Measurements from ENCODE around the gene SH3BGRL2. TPM values are rescaled to one million over a fixed set of nuclear protein-coding genes. Genes with fewer than 3 reads are reported as not detected.

SH3BGRL2 gene
- total RNA-seq, 4 donors from 2014 or later: 24.4 to 52.3 (median 33.2) TPM

GRCh38 chr6:79628466-79629288, 2.5 kb upstream of the SH3BGRL2 start:
- H3K4me3 ChIP-seq: no peak overlapping the region

DNA sequence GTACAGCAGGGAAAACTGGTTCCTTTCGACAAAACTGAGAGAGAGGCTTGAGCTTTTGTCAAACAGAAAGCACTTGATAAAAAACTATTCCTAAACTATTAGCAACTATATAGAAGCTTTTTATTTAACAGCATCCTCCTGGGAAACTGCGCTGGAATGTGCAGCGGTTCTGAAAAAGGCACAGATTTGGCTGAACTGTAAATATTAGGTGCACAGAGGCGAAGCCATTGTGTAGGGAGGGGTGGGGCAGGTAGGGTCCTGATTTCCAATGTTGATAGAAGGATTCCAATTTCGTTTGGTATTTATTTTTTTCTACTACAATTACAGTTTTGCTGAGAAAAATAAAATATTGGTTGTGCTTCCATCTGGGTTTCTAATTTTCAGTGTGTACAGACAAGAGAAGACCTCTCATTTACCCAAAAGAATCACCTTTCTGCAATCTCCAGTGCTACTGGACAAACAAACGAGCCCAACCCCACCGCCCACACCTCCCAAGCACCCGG, 698 bp upstream of the SH3BGRL2 start:
- Histone ChIP-seq H3K4me1 (peaks cover 0 to 30% (median 3%) of the 10 kb centered on the region in 3 donors), H3K9me3 (no peaks in the 10 kb centered on the region), H3K4me3 (peak overlapping the region; percentile 66 to 78), H3K36me3 (no peaks in the 10 kb centered on the region), H3K27ac (peak overlapping the region in 2 of 4 donors; percentile 75 to 84), H3K27me3 (no peaks in the 10 kb centered on the region)
- ATAC-seq: no peak
- TF ChIP-seq POLR2AphosphoS5 (IDR thresholded peaks at IDR 0.05) (no peak), POLR2A (IDR thresholded peaks at IDR 0.05) (no peak), CTCF (IDR thresholded peaks at IDR 0.05) (no peak), EP300 (IDR thresholded peaks at IDR 0.05) (no peak)
- 39 to 42% methylated on average over 6 to 8 of the region's 8 CpGs for WGBS, 2 donors (ENCODE audit: low coverage in 1 of 2)

More at GRCh38 chr6:79628466-79629288, 2.5 kb upstream of the SH3BGRL2 start:
- H3K27me3 ChIP-seq: no peaks in the 10 kb centered on the region
- no peak overlapping the region for H3K27ac ChIP-seq
- peaks cover 0 to 18% (median 3%) of the 10 kb centered on the region in 3 donors for H3K4me1 ChIP-seq
- ATAC-seq: no peak
- H3K9me3 ChIP-seq: no peaks in the 10 kb centered on the region
- 92 to 93% methylated on average over 3 to 5 of the region's 5 CpGs for whole genome bisulfite sequencing, 2 donors (ENCODE audit: low coverage in 1 of 2)
- TF ChIP-seq POLR2AphosphoS5 (IDR thresholded peaks at IDR 0.05): no peak
- TF ChIP-seq CTCF (IDR thresholded peaks at IDR 0.05): no peak
- TF ChIP-seq POLR2A (IDR thresholded peaks at IDR 0.05): no peak
- no peak for TF ChIP-seq EP300 (IDR thresholded peaks at IDR 0.05)
- no peaks in the 10 kb centered on the region for H3K36me3 ChIP-seq

DNA sequence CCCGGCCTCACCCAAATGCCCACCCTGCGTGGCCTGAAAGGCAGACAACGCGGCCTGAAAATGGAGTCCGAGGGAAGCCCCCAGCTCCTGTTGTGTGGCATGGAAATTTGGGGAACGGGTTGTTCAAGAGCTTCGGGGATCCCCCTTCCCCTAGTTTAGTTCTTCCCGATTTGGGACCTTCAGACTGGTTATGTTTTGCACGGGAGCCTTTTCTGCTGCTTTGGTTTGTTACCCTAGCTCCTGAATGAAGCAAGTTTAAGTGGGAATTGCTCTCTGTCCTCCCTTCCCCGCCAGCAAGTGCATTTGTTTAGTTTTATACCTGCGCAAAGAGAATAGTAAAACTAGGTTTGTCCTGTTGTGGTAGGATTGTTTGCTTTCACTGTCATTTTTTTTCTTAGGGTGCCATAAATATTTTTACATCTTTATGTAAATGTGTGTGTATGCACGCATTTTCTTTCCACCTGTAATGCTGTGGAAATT, 604 bp downstream of the SH3BGRL2 start:
- TF ChIP-seq CTCF (IDR thresholded peaks at IDR 0.05) (no peak), EP300 (IDR thresholded peaks at IDR 0.05) (no peak), POLR2A (IDR thresholded peaks at IDR 0.05) (no peak), POLR2AphosphoS5 (IDR thresholded peaks at IDR 0.05) (no peak)
- H3K4me3 ChIP-seq: peak overlapping the region; percentile 66 to 78
- 10 to 23% methylated on average over 6 to 9 of the region's 12 CpGs for WGBS, 2 donors (ENCODE audit: low coverage in 1 of 2)
- H3K36me3 ChIP-seq: no peaks in the 10 kb centered on the region
- peak overlapping the region in 3 of 4 donors; percentile 75 to 84 (median 84) for H3K27ac ChIP-seq
- ATAC-seq: no peak
- no peaks in the 10 kb centered on the region for H3K9me3 ChIP-seq
- H3K27me3 ChIP-seq: no peaks in the 10 kb centered on the region
- H3K4me1 ChIP-seq: peaks cover 0 to 30% (median 3%) of the 10 kb centered on the region in 3 donors

DNA sequence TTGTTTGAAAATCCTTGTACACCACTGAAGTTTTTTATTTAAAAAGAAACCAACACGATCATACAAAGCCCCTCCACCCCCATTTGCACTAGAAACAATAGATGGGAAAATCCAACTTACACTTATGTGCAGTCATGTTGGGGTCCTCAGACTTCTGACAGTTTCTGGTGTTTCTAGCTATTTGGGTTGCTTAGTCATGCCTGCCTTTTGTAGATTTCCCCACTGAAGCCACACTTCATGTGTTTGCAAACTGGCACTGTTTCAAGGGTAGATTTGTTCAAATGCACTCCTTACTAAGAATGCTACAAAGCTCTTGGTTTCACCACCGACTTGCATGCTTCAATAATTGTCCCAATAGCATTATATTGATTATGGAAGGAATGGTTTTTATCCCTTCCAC, 1.5 kb downstream of the SH3BGRL2 start:
- ATAC-seq: no peak
- Histone ChIP-seq H3K9me3 (no peaks in the 10 kb centered on the region), H3K27me3 (no peaks in the 10 kb centered on the region), H3K4me3 (peak overlapping the region; percentile 66 to 78), H3K36me3 (no peaks in the 10 kb centered on the region), H3K4me1 (peaks cover 0 to 30% (median 3%) of the 10 kb centered on the region in 3 donors), H3K27ac (no peak overlapping the region)
- 69 to 75% methylated on average over 2 of the region's 2 CpGs for WGBS, 2 donors (ENCODE audit: low coverage in 1 of 2)
- TF ChIP-seq EP300 (IDR thresholded peaks at IDR 0.05) (no peak), POLR2A (IDR thresholded peaks at IDR 0.05) (no peak), CTCF (IDR thresholded peaks at IDR 0.05) (no peak), POLR2AphosphoS5 (IDR thresholded peaks at IDR 0.05) (no peak)

Measured in gastroesophageal sphincter (tissue), 4 donors.